WTC11 (cell line): ENCODE results near the gene DENND2C.

Experiments used
- ELF4 ChIP-seq: sonication (generic); formaldehyde crosslinking; IDR thresholded peaks from 2 replicates; pipeline ENCODE4 v1.8.1; 2022; ENCODE audit warnings: low read depth, mild to moderate bottlenecking, moderate library complexity, missing genetic modification reagents
- FOXP1 ChIP-seq: sonication (generic); formaldehyde crosslinking; IDR thresholded peaks from 2 replicates; pipeline ENCODE4 v1.8.0; 2022; ENCODE audit warnings: missing genetic modification reagents, mild to moderate bottlenecking, moderate library complexity, borderline replicate concordance
- TCF7 ChIP-seq: sonication (generic); formaldehyde crosslinking; IDR thresholded peaks from 2 replicates; pipeline ENCODE4 v1.8.0; 2022; ENCODE audit warnings: mild to moderate bottlenecking, low read depth, missing genetic modification reagents, moderate library complexity
- TF ChIP-seq, protein P1 (sequence below): fragments of 200-600 bp; IDR thresholded peaks from 2 replicates; pipeline ENCODE4 v1.8.0; 2022; ENCODE audit warnings: antibody characterized with exemption
- TF ChIP-seq, protein P2 (sequence below): sonication (generic); formaldehyde crosslinking; IDR thresholded peaks from 2 replicates; pipeline ENCODE4 v1.8.0; 2022; ENCODE audit warnings: mild to moderate bottlenecking, missing genetic modification reagents

DNA sequence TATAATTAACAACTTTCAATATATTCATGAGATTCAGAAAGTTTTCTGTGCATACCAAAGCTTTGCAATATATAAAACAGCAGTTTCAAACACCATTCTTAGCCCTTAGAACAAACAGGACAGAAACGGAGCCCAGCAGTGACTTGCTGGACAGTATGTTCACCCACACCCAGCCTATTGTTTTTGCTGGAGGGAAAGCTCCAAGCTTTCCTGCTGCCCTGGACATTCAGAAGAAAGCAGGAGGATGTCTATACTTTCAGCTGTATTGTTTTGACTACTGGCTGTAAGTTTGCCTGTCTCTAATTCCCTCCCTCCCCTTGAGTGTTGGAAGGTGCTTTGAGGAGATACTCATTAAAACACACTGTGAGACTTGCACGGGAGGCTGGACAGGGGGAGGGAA is 9.6 kb downstream of the DENND2C start:
- TF ChIP-seq, protein P1, sequence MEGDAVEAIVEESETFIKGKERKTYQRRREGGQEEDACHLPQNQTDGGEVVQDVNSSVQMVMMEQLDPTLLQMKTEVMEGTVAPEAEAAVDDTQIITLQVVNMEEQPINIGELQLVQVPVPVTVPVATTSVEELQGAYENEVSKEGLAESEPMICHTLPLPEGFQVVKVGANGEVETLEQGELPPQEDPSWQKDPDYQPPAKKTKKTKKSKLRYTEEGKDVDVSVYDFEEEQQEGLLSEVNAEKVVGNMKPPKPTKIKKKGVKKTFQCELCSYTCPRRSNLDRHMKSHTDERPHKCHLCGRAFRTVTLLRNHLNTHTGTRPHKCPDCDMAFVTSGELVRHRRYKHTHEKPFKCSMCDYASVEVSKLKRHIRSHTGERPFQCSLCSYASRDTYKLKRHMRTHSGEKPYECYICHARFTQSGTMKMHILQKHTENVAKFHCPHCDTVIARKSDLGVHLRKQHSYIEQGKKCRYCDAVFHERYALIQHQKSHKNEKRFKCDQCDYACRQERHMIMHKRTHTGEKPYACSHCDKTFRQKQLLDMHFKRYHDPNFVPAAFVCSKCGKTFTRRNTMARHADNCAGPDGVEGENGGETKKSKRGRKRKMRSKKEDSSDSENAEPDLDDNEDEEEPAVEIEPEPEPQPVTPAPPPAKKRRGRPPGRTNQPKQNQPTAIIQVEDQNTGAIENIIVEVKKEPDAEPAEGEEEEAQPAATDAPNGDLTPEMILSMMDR, result no peak
- no peak for TF ChIP-seq ELF4
- no peak for TF ChIP-seq FOXP1 (CRISPR knock-in tag)
- TF ChIP-seq TCF7, result no peak
- TF ChIP-seq, protein P2, sequence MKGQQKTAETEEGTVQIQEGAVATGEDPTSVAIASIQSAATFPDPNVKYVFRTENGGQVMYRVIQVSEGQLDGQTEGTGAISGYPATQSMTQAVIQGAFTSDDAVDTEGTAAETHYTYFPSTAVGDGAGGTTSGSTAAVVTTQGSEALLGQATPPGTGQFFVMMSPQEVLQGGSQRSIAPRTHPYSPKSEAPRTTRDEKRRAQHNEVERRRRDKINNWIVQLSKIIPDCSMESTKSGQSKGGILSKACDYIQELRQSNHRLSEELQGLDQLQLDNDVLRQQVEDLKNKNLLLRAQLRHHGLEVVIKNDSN, result no peak
